K562 (cell line): ENCODE data around the gene IDS.

Experiments used
- CTCF ChIP-seq, 3 experiments: IDR thresholded peaks in 2 of 3; conservative IDR thresholded peaks in 1 of 3; 2 replicates each; pipeline ENCODE4 v1.5.1; 2011 to 2012; ENCODE audit warnings: low read length in 3 of 3, mild to moderate bottlenecking in 3 of 3, control low read depth in 2 of 3, improper control_type of control experiment in 1 of 3, inconsistent platforms in 1 of 3, low read depth in 1 of 3, mixed read lengths in 1 of 3, moderate library complexity in 1 of 3; ENCODE audit not compliant: insufficient read depth in 2 of 3
- HNRNPLL ChIP-seq: fragments of 200-400 bp; formaldehyde crosslinking; IDR thresholded peaks from 2 replicates; pipeline ENCODE4 v1.6.1; 2017; ENCODE audit warnings: low read length, low read depth, mild to moderate bottlenecking; ENCODE audit not compliant: poor library complexity, severe bottlenecking
- KLF16 ChIP-seq: IDR thresholded peaks from 2 replicates; pipeline ENCODE4 v1.6.1; 2016; ENCODE audit warnings: antibody characterized with exemption
- ZBTB49 ChIP-seq: sonication (generic); formaldehyde crosslinking; IDR thresholded peaks from 2 replicates; pipeline ENCODE4 v1.8.0; 2022; ENCODE audit warnings: missing genetic modification reagents, mild to moderate bottlenecking, borderline replicate concordance
- ZNF121 ChIP-seq: sonication (generic); formaldehyde crosslinking; conservative IDR thresholded peaks from 2 replicates; pipeline ENCODE4 v1.8.0; 2022; ENCODE audit warnings: missing genetic modification reagents
- ZNF239 ChIP-seq: fragments of 250-450 bp; sonication (Bioruptor Pico); IDR thresholded peaks from 2 replicates; pipeline ENCODE4 v1.4.0; 2020; ENCODE audit warnings: mild to moderate bottlenecking
- TF ChIP-seq, protein P1 (sequence below): fragments of 250-450 bp; sonication (Bioruptor Pico); IDR thresholded peaks from 2 replicates; pipeline ENCODE4 v1.4.0; 2020; ENCODE audit warnings: mild to moderate bottlenecking

GRCh38 chrX:149455934-149456333 lies 49.2 kb downstream of the IDS start:
- no peak for TF ChIP-seq ZNF239 (CRISPR knock-in tag)
- TF ChIP-seq ZBTB49 (CRISPR knock-in tag), result no peak
- TF ChIP-seq CTCF (IDR thresholded peaks at IDR 0.05 in 2 of 3, conservative IDR thresholded peaks at IDR 0.05 in 1 of 3; ENCODE audit: insufficient read depth in 2 of 3, low read depth in 1 of 3, low read length in 3 of 3), result no peak
- TF ChIP-seq ZNF121 (CRISPR knock-in tag), result no peak
- TF ChIP-seq, protein P1, sequence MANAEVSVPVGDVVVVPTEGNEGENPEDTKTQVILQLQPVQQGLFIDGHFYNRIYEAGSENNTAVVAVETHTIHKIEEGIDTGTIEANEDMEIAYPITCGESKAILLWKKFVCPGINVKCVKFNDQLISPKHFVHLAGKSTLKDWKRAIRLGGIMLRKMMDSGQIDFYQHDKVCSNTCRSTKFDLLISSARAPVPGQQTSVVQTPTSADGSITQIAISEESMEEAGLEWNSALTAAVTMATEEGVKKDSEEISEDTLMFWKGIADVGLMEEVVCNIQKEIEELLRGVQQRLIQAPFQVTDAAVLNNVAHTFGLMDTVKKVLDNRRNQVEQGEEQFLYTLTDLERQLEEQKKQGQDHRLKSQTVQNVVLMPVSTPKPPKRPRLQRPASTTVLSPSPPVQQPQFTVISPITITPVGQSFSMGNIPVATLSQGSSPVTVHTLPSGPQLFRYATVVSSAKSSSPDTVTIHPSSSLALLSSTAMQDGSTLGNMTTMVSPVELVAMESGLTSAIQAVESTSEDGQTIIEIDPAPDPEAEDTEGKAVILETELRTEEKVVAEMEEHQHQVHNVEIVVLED (CRISPR knock-in tag), result no peak
- TF ChIP-seq HNRNPLL, result no peak
- no peak for TF ChIP-seq KLF16
